Coronary artery (tissue), 2 donors: Measurements from ENCODE around the gene SPNS3.
A peak's percentile ranks its signal among the peaks of the same experiment; 100 is the strongest.

Experiments used
- DNase-seq: peaks from one replicate; pipeline ENCODE4 v3.0.0-alpha.2; 2017; ENCODE audit warnings: low spot score
- H3K27ac ChIP-seq, 2 donors: fragments of 200-600 bp; sonication (generic); one replicate each; pipeline ENCODE4 v1.5.1; 2016 to 2019
- H3K4me3 ChIP-seq: fragments of 200-600 bp; sonication (generic); 2 replicates; pipeline ENCODE4 v1.5.1; 2016; ENCODE audit warnings: mild to moderate bottlenecking, moderate library complexity
- TF ChIP-seq, protein P1 (sequence below): fragments of 200-600 bp; sonication (generic); IDR thresholded peaks from one replicate; pipeline ENCODE4 v1.5.1; 2019; ENCODE audit warnings: antibody characterized with exemption

SPNS3 gene

DNA sequence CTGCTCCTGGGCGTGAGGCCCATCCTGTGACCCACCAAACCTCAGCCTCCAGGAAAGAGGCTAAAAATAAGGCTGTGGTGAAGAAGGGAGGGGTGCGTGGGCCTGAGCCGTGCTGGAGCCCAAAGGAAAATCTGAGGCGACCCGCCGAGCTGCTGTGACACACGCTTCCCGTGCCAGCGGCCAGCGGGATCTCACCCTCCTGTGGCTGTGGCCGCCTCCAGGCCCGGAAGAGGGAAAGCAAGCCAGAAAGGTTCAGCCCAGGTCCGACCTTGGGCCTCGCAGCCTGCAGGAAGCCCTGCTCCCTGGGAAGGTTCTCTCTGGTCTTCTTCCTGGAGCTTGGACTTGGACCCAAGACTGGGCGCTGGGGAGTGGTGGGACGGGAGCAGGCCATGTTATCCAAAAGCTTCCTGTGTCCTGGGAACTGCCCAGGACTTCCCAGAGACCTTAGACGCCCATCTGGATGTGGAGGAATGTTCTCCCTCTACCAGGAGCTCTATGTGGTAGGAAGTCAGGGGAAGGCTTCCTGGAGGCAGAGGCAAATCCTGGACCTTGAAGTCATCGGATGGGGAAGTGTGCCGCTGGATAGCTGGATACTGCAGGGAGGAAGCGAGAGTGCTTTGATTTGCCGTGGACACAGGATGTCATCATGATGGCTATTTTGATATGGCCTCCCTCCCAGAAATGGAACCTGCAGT is 76.3 kb downstream of the SPNS3 start:
- DNase-seq, result peak; percentile 82
- H3K4me3 ChIP-seq, result no peak overlapping the region
- TF ChIP-seq, protein P1, sequence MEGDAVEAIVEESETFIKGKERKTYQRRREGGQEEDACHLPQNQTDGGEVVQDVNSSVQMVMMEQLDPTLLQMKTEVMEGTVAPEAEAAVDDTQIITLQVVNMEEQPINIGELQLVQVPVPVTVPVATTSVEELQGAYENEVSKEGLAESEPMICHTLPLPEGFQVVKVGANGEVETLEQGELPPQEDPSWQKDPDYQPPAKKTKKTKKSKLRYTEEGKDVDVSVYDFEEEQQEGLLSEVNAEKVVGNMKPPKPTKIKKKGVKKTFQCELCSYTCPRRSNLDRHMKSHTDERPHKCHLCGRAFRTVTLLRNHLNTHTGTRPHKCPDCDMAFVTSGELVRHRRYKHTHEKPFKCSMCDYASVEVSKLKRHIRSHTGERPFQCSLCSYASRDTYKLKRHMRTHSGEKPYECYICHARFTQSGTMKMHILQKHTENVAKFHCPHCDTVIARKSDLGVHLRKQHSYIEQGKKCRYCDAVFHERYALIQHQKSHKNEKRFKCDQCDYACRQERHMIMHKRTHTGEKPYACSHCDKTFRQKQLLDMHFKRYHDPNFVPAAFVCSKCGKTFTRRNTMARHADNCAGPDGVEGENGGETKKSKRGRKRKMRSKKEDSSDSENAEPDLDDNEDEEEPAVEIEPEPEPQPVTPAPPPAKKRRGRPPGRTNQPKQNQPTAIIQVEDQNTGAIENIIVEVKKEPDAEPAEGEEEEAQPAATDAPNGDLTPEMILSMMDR, result no peak
- peak overlapping the region; percentile 35 to 82 for H3K27ac ChIP-seq

- TF ChIP-seq, protein P1, result no peak
- Histone ChIP-seq H3K4me3 (no peak overlapping the region), H3K27ac (peak overlapping the region in 1 of 2 donors; percentile 82)
- DNase-seq, result no peak
Measured at GRCh38 chr17:4510618-4510941, 76.8 kb downstream of the SPNS3 start.

- no peak overlapping the region for H3K4me3 ChIP-seq
- no peak for DNase-seq
- TF ChIP-seq, protein P1, result no peak
- H3K27ac ChIP-seq, result peak overlapping the region in 1 of 2 donors; percentile 82
Measured at GRCh38 chr17:4511199-4511932, 77.6 kb downstream of the SPNS3 start.

DNA sequence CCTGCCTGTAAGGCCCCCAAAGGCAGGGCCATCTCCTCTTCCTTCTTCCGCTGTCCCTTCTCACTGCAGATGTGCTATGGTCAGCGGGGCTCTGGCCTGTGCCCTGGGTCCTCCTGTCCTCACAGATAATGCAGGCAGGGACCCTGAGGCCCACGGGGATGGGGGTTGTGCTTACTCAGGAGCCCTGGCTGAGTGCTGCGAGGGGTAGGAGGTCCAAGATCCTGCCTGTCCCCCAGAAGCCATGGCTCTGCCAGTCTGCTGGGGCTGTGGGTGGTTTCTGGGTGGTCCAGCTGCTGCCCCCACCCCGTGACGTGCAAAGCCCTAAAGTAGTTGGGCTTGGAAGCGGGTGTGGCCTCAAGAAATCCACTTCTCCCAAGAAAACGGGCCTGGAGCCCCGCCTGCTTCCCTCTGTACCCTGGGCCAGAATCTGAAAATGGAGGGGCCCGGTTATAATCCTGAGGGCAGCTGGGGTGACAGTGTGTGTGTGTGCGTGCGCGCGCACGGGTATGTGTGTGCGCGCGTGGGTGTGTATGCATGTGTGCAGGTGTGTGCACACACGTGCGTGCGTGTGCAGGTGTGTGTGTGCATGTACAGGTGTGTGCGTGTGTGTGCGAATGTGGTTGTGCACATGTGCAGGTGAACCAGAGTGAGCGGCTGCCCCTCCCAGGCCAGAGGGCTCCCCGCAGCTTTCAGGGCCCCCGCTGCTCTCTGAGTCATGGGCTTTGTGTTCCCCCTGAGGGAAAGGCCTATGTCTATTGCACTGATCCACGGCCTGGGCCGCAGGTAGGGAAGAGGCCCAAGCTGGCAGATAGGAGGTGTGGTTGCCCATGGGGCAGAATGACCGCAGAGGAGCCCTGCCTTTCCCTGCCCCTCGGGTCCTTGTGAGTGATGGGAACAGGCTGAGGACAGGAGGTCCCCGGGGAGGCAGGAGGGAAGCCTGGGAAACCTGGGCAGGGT is 78.7 kb downstream of the SPNS3 start:
- TF ChIP-seq, protein P1, result no peak
- no peak for DNase-seq
- no peak overlapping the region for H3K4me3 ChIP-seq
- peak overlapping the region in 1 of 2 donors; percentile 82 for H3K27ac ChIP-seq

DNA sequence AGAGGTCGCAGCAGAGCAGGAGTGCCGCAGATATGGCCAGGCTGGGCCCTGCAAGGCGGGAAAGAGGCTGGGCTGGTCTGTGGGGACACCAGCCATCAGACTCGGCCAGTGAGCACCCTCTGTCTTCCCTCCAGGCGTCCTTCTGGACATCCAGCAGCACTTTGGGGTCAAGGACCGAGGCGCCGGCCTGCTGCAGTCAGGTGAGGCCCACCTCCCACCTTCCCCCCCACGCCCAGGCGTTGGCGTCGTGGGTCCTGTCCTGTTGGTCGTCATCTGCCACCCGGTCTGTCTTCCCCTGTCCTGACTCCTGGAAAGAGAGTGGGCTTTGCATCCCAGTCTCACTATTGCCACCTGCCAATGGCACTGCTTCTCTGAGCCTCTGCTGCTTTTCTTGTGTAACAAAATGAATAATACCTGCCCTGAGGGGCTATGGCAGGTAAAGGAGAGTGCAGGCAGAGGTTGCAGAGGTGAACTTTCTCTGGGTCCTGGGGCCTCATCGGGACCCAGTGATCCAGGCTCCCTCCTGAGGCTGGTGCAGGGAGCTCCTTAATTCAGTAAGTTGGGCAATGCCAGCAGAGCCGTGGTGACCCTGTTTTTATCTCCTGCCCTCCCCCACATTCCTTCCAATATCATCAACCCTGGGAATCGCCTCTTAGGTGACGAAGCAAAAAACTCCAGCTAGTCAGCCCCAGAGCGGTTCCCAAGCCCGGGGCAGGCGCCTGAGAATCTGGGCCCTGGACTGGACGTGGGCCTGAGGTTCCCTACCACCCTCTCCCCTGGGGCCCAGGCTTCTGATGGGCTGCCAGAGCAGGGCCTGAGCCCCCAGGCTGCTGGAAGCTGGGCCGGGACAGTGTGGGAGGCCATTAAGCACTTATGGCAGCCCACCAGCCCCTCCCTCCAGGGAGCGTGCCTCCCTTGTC is 79.6 kb downstream of the SPNS3 start:
- no peak for DNase-seq
- no peak overlapping the region for H3K4me3 ChIP-seq
- H3K27ac ChIP-seq, result peak overlapping the region in 1 of 2 donors; percentile 58
- TF ChIP-seq, protein P1, result no peak

DNA sequence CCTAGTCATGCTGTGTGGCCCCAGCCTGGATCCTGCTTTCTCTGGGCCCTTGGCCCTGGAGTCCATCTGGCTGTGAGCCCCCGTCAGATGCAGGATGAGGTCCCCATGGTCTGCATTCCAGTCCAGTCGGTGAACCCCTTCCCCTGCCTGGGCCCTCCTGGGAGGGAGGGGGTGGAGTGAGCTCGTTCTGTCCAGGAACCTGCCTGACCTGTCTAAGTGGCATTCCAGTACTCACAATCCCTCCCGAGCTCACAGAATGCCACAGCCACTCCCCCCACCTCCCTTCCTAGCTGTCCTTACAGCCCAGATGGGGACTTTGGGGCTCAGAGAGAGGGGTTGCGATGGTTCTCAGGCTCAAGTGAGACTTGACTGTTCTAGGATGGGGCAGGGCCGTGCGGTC is 80.5 kb downstream of the SPNS3 start:
- no peak for DNase-seq
- no peak overlapping the region for H3K4me3 ChIP-seq
- peak overlapping the region in 1 of 2 donors; percentile 58 for H3K27ac ChIP-seq
- TF ChIP-seq, protein P1, result no peak
